ENCODE results near the gene RDX. TPM values are rescaled to one million over a fixed set of nuclear protein-coding genes. Genes with fewer than 3 reads are reported as not detected.

Gene RDX
- total RNA-seq, 2 experiments from 2014 or later, result 23.7 to 25.5 TPM

GRCh38 chr11:110207123-110207522 is 89.3 kb downstream of the RDX start:
- no peak overlapping the region for H2AFZ ChIP-seq (ENCODE audit: low read length)
- no peak for TF ChIP-seq CTCF (conservative IDR thresholded peaks at IDR 0.05; ENCODE audit: low read length)
- TF ChIP-seq EZH2phosphoT487 (IDR thresholded peaks at IDR 0.05; ENCODE audit: borderline replicate concordance, low read depth, low read length), result no peak
- H3K4me1 ChIP-seq (ENCODE audit: insufficient read depth, low read length, poor library complexity, severe bottlenecking), result no peaks in the 10 kb centered on the region
- ChIA-PET POLR2A (interaction anchor here (0.7 kb wide), 1 partner anchor 103 kb away, joined by 3 read pairs; no protein-coding TSS in a partner anchor), CTCF (ENCODE audit: unreplicated experiment) (no interaction called here)
- intact Hi-C loops (cut with micrococcal nuclease; ENCODE audit: unreplicated experiment), result loop anchor here (10.0 kb wide), 2 partner anchors 1028 to 1238 kb away; no protein-coding TSS in a partner anchor
- H3K9me2 ChIP-seq (ENCODE audit: insufficient read depth, low read length), result no peaks in the 10 kb centered on the region
- no peak for DNase-seq (ENCODE audit: low spot score)
- BruUV-seq (replicated peaks), result no TSS peak
- H3K79me2 ChIP-seq (ENCODE audit: insufficient read depth, low read depth, low read length), result no peaks in the 10 kb centered on the region
- no peak overlapping the region for H3K27ac ChIP-seq (ENCODE audit: low read depth, low read length, poor library complexity, severe bottlenecking)
- no peaks in the 10 kb centered on the region for H3K9me3 ChIP-seq (ENCODE audit: low read length)
- no peaks in the 10 kb centered on the region for H3K36me3 ChIP-seq (ENCODE audit: insufficient read depth, low read length)
- H3K4me3 ChIP-seq (ENCODE audit: low read depth, low read length, poor library complexity, severe bottlenecking), result no peak overlapping the region
- H3K4me2 ChIP-seq (ENCODE audit: low read length), result no peak overlapping the region
- no peaks in the 10 kb centered on the region for H4K20me1 ChIP-seq (ENCODE audit: insufficient read depth, low read length)

DNA sequence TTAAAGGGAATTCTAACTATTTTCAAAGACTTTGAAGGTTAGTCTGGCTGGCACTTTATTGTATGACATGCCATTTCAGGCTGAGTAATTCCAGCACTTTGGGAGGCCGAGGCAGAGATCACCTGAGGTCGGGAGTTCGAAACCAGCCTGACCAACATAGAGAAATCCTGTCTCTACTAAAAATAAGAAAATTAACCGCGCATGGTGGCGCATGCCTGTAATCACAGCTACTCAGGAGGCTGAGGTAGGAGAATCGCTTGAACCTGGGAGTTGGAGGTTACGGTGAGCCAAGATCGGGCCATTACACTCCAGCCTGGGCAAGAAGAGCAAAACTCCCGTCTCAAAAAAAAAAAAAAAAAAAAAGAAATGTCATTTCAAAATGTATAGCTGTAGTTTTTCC is 95.6 kb downstream of the RDX start:
- POLR2A ChIA-PET, result interaction anchor here (0.6 kb wide), 2 partner anchors 87 to 227 kb away, joined by 3 read pairs; no protein-coding TSS in a partner anchor
- Histone ChIP-seq H3K27ac (ENCODE audit: low read depth, low read length, poor library complexity, severe bottlenecking) (no peak overlapping the region), H3K4me3 (ENCODE audit: low read depth, low read length, poor library complexity, severe bottlenecking) (no peak overlapping the region), H3K4me2 (ENCODE audit: low read length) (no peak overlapping the region), H3K9me2 (ENCODE audit: insufficient read depth, low read length) (no peaks in the 10 kb centered on the region), H2AFZ (ENCODE audit: low read length) (no peak overlapping the region), H3K9me3 (ENCODE audit: low read length) (no peaks in the 10 kb centered on the region), H4K20me1 (ENCODE audit: insufficient read depth, low read length) (no peaks in the 10 kb centered on the region), H3K4me1 (ENCODE audit: insufficient read depth, low read length, poor library complexity, severe bottlenecking) (no peaks in the 10 kb centered on the region), H3K79me2 (ENCODE audit: insufficient read depth, low read depth, low read length) (no peaks in the 10 kb centered on the region), H3K36me3 (ENCODE audit: insufficient read depth, low read length) (no peaks in the 10 kb centered on the region)
- CTCF ChIA-PET (ENCODE audit: unreplicated experiment), result interaction anchor here (0.6 to 1.6 kb wide), 4 partner anchors 16 to 1222 kb away, joined by 3 to 8 read pairs (median 4); no protein-coding TSS in a partner anchor
- DNase-seq (ENCODE audit: low spot score), result no peak
- intact Hi-C loops (cut with micrococcal nuclease; ENCODE audit: unreplicated experiment), result loop anchor here (1.0 to 10.0 kb wide), 6 partner anchors 166 to 1244 kb away; no protein-coding TSS in a partner anchor
- no TSS peak for BruUV-seq (replicated peaks)
- no peak for TF ChIP-seq EZH2phosphoT487 (IDR thresholded peaks at IDR 0.05; ENCODE audit: borderline replicate concordance, low read depth, low read length)
- no peak for TF ChIP-seq CTCF (conservative IDR thresholded peaks at IDR 0.05; ENCODE audit: low read length)

GRCh38 chr11:110200241-110200640 is 96.2 kb downstream of the RDX start:
- DNase-seq (ENCODE audit: low spot score), result no peak
- Histone ChIP-seq H4K20me1 (ENCODE audit: insufficient read depth, low read length) (no peaks in the 10 kb centered on the region), H3K4me3 (ENCODE audit: low read depth, low read length, poor library complexity, severe bottlenecking) (no peak overlapping the region), H3K79me2 (ENCODE audit: insufficient read depth, low read depth, low read length) (no peaks in the 10 kb centered on the region), H3K4me1 (ENCODE audit: insufficient read depth, low read length, poor library complexity, severe bottlenecking) (no peaks in the 10 kb centered on the region), H3K27ac (ENCODE audit: low read depth, low read length, poor library complexity, severe bottlenecking) (no peak overlapping the region), H3K9me2 (ENCODE audit: insufficient read depth, low read length) (no peaks in the 10 kb centered on the region), H3K9me3 (ENCODE audit: low read length) (no peaks in the 10 kb centered on the region), H3K4me2 (ENCODE audit: low read length) (no peak overlapping the region), H2AFZ (ENCODE audit: low read length) (no peak overlapping the region), H3K36me3 (ENCODE audit: insufficient read depth, low read length) (no peaks in the 10 kb centered on the region)
- ChIA-PET CTCF (ENCODE audit: unreplicated experiment) (no interaction called here), POLR2A (interaction anchor here (0.6 kb wide), 1 partner anchor 226 kb away, joined by 3 read pairs; no protein-coding TSS in a partner anchor)
- intact Hi-C loops (cut with micrococcal nuclease; ENCODE audit: unreplicated experiment), result loop anchor here (2.0 to 10.0 kb wide), 3 partner anchors 231 to 1245 kb away; no protein-coding TSS in a partner anchor
- TF ChIP-seq CTCF (conservative IDR thresholded peaks at IDR 0.05; ENCODE audit: low read length) (no peak), EZH2phosphoT487 (IDR thresholded peaks at IDR 0.05; ENCODE audit: borderline replicate concordance, low read depth, low read length) (no peak)
- no TSS peak for BruUV-seq (replicated peaks)

Data from OCI-LY7 (cell line).